ENCODE measurements around the gene GCFC2. TPM values are rescaled to one million over a fixed set of nuclear protein-coding genes. Genes with fewer than 3 reads are reported as not detected.
A peak's percentile ranks its signal among the peaks of the same experiment; 100 is the strongest.

GCFC2 gene
- total RNA-seq, 6 experiments from 2014 or later: 10.9 to 21.6 (median 16.5) TPM

DNA sequence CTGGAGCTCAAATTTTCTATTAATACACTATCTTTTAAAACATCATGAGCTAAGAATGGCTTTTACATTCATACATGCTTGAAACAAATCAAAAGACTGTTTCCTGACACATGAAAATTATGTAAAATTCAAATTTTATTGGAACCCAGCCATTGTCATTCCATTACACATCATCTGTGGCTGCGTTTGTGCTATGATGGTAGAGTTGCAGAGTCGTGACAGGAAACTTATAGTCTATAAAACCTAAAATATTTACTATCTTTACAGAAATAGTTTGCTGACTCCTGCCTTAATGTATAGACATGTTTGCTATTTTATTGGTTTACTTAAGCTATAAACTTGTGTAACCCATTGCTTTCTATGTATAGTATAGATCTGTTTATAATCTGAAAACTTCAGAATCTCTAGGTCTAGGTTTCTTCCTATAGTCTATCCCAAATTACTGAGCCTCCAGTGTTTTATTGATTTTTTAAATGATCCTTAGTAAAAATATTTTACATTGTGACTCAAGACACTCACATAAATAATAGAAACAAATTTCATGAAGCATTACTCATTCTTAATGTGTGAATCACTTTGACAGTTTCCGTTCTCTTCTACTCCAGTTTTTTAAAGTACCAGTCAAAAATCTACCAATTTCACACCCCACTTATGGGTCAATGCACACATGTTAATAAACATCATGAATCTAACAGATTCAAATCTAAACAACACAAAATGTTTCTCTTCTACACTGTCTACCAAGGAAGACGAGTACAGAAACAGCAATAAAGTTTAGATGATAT lies 90.6 kb downstream of the GCFC2 start:
- H3K27ac ChIP-seq: no peak overlapping the region
- H3K36me3 ChIP-seq: no peaks in the 10 kb centered on the region
- DNase-seq: no peak
- WGBS (ENCODE audit: insufficient coverage, low coverage, low lambda C conversion rate, missing lambda C conversion rate): 84% methylated on average over 4 of the region's 4 CpGs
- ATAC-seq: no peak
- intact Hi-C loops (cut with DNase I): no loop called here
- no peaks in the 10 kb centered on the region for H3K27me3 ChIP-seq
- no peaks in the 10 kb centered on the region for H3K9me3 ChIP-seq
- no peak for TF ChIP-seq POLR2A (IDR thresholded peaks at IDR 0.05)
- TF ChIP-seq, protein P1, sequence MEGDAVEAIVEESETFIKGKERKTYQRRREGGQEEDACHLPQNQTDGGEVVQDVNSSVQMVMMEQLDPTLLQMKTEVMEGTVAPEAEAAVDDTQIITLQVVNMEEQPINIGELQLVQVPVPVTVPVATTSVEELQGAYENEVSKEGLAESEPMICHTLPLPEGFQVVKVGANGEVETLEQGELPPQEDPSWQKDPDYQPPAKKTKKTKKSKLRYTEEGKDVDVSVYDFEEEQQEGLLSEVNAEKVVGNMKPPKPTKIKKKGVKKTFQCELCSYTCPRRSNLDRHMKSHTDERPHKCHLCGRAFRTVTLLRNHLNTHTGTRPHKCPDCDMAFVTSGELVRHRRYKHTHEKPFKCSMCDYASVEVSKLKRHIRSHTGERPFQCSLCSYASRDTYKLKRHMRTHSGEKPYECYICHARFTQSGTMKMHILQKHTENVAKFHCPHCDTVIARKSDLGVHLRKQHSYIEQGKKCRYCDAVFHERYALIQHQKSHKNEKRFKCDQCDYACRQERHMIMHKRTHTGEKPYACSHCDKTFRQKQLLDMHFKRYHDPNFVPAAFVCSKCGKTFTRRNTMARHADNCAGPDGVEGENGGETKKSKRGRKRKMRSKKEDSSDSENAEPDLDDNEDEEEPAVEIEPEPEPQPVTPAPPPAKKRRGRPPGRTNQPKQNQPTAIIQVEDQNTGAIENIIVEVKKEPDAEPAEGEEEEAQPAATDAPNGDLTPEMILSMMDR (IDR thresholded peaks at IDR 0.05): no peak
- no peaks in the 10 kb centered on the region for H3K4me1 ChIP-seq
- no peak overlapping the region for H3K4me3 ChIP-seq

DNA sequence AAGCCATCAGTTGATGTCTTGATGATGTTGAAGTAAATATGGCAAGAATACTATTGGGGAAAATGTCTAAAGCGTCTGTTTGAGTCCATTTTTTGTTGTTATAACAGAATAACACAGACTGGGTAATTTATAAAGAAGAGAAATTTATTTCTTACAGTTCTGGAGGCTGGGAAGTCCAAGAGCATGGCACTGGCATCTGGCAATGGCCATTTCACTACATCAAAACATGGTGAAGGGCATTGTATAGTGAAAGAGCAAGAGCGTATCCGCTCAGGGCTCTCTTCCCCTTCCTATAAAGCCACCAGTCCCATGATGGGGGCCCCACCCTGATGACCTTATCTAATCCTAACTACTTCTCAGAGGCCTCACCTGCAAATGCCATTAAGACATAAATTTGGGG lies 93.8 kb downstream of the GCFC2 start:
- no peaks in the 10 kb centered on the region for H3K27me3 ChIP-seq
- ATAC-seq (no peak), DNase-seq (no peak)
- no peak for TF ChIP-seq POLR2A (IDR thresholded peaks at IDR 0.05)
- TF ChIP-seq, protein P1 (IDR thresholded peaks at IDR 0.05): no peak
- no peaks in the 10 kb centered on the region for H3K9me3 ChIP-seq
- intact Hi-C loops (cut with DNase I): no loop called here
- no peak overlapping the region for H3K4me3 ChIP-seq
- WGBS (ENCODE audit: insufficient coverage, low coverage, low lambda C conversion rate, missing lambda C conversion rate): 96% methylated on average over 3 of the region's 3 CpGs
- H3K4me1 ChIP-seq: no peaks in the 10 kb centered on the region
- H3K36me3 ChIP-seq: no peaks in the 10 kb centered on the region
- no peak overlapping the region for H3K27ac ChIP-seq

DNA sequence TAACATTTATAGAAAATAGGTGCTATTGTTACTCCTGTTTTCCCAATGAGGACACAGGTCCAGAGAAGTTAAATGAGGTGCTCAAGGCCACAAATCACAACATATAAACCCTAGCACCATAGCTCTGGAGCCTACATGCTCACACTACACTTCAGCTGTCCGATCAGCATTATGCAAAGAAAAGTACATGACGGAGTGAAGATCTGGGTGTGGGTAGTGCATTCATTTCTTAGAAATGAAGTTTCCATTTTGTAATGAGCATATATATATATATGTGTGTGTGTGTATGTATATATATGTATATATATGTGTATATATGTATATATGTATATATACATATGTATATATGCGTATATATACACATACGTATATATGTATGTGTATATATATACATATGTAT lies 94.3 kb downstream of the GCFC2 start:
- no peak overlapping the region for H3K27ac ChIP-seq
- H3K4me3 ChIP-seq: no peak overlapping the region
- TF ChIP-seq, protein P1 (IDR thresholded peaks at IDR 0.05): no peak
- no peak for DNase-seq
- no peaks in the 10 kb centered on the region for H3K4me1 ChIP-seq
- intact Hi-C loops (cut with DNase I): no loop called here
- H3K27me3 ChIP-seq: no peaks in the 10 kb centered on the region
- no peaks in the 10 kb centered on the region for H3K36me3 ChIP-seq
- ATAC-seq: no peak
- H3K9me3 ChIP-seq: no peaks in the 10 kb centered on the region
- 81% methylated on average over 4 of the region's 4 CpGs for WGBS (ENCODE audit: insufficient coverage, low coverage, low lambda C conversion rate, missing lambda C conversion rate)

DNA sequence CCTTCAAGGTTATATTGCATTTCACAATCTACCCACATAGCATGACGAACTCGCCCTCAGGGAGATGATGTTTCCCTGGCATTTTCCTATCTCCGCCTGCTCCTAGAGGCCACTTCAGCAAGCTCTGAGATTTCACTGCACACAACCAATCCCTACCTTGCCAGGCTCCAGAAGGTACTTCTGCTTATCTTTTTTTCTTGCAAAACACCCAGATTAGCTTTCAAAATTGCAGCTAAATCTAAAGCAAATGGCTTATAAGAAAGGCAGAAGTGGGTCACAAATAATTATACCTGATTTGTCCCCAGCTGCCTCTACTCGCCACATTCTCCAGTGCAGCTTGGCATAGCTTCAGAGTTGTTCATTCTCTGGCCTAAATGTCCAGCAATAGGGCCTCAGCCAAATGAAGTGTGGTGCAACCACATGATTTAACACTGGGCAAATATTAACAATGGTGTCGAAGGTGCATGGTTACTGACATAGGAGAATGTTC lies 96.5 kb downstream of the GCFC2 start:
- Histone ChIP-seq H3K27ac (no peak overlapping the region), H3K4me3 (no peak overlapping the region), H3K36me3 (no peaks in the 10 kb centered on the region), H3K9me3 (no peaks in the 10 kb centered on the region), H3K4me1 (no peaks in the 10 kb centered on the region), H3K27me3 (no peaks in the 10 kb centered on the region)
- DNase-seq (peak in 1 of 3 donors; percentile 71), ATAC-seq (peak; percentile 89 to 98 (median 96))
- whole genome bisulfite sequencing (ENCODE audit: insufficient coverage, low coverage, low lambda C conversion rate, missing lambda C conversion rate): 60% methylated on average over 5 of the region's 5 CpGs
- intact Hi-C loops (cut with DNase I): no loop called here
- no peak for TF ChIP-seq POLR2A (IDR thresholded peaks at IDR 0.05)
- TF ChIP-seq, protein P1 (IDR thresholded peaks at IDR 0.05): no peak

All from right lobe of liver (tissue), 6 donors.